ENCODE measurements around the gene SHE.
"Not testable (repeated sequence)": the region's sequence is repeated elsewhere in the genome, so short reads cannot be mapped to it uniquely, and the experiment has no call there.

SHE gene

DNA sequence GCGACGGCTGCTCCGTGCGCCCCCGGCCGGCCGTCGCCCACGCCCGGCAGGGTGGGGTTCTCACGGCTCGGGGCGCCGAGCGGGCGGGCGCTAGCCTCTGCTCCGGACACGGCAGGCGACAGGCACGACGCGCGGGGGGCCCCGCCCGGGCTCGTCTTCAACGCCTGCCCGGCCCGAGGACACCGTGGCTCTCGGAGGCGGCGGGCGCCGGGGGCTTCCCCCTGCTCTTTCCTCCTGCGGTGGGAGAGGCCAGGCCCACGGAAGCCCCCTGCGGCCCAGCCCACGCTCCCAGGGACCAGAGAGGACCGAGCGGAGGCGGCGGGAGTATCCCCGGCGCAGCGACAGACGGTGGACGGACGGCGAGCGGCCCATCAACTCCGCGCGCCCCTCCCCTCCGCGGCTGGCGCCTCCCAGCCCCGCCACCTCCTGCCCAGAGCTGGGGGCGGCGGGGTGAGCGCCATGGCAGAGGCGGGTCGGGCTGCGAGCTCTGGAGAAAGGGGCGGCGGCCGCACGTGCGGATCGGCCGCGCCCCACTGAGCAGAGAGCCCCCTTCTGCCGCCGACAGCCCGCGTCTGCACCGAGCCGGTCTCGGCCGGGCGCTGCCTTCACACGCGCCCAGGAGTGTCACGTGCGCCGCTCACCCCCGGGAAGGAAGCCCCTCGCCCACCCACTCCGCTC, at the start of gene SHE, which contains the start of gene TDRD10:
Gene SHE, minus strand, starts transcription at position 347 of the 678 bp plus-strand sequence. CDS start 386 bp downstream, outside the sequence.
Gene TDRD10, plus strand, starts transcription at position 154 of the 678 bp plus-strand sequence. CDS start 4,685 bp downstream, outside the sequence.
- DNase-seq, result no peak

DNA sequence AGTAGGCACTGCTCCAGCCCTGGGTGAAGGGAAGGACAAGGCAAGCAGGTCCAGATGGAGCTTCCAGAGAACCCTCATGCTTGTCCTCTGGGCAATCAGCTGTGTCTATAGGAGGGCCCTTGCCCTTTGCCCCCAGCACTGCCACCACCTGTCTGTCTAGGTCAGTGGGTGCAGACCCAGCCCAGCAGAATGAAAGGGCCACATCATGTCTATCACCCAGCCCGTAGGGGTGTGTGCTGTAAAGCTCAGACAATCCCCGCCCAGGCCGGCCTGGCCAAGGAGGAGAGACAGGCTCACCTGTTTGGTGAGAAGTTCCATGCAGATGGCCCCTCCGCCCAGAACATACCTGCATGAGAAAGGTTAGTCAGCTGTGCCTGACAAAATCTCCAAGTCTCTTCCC, 49.3 kb upstream of the SHE start:
- DNase-seq, result no peak

GRCh38 chr1:154550657-154551056, 48.4 kb upstream of the SHE start:
- no peak for DNase-seq

DNA sequence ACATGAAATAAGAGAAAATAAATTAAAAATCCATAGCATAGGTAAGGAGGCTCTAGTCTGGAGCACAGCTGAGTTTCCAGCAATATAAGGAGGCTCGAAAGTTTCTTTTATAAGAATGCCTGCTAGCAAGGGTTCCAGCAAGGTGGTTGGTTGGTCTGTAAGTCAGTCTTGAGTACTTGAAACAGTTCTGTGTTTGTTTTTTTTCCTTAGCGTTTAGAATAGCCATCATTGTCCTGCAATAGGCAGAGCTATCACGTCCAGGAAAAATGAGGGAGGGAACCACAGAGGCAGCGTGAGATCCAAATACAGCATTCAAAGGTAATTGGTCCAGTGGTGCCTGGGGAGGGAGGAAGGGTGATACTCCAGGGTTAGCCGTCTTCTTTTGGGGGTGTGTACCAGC, 47.9 kb upstream of the SHE start:
- DNase-seq, result no peak

GRCh38 chr1:154549202-154549770, 47.1 kb upstream of the SHE start:
- no peak for DNase-seq

GRCh38 chr1:154548028-154548427, 45.8 kb upstream of the SHE start:
- no peak for DNase-seq

DNA sequence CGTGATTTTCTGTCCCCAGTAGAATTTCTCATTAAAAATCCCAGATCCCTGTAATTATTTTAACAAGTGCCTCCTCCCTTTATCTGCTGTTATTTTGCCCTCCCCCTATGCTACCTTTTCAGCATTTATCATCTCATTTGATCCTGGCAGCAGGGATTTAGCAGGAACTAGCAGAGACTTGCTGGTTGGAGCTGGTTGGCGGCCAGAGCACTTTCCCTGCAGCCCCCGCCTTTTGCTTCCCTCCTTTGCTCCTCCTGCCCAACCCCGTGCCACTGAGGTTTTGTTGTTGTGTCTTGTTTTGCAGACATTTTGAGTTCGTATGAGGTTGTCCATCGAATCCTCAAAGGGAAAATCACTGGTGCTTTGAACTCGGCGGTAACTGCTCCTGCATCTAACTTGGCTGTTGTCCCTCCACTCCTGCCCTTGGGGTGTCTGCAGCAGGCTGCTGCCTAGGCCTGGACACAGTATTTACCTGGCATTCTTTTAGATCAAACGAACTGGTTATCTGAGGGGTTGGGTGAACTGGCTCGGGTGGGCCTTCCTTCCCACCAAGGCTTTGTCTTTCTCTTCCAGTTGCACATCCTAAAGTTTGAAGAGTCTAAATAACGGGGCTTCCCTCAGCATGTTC, 45.0 kb upstream of the SHE start:
- no peak for DNase-seq

GRCh38 chr1:154546264-154547063, 44.3 kb upstream of the SHE start:
- peak; percentile 72 for DNase-seq

- no peak for DNase-seq
Measured at GRCh38 chr1:154541231-154541630, 39.0 kb upstream of the SHE start.

GRCh38 chr1:154539486-154540483, 37.6 kb upstream of the SHE start:
- no peak for DNase-seq

GRCh38 chr1:154536570-154536969, 34.4 kb upstream of the SHE start:
- no peak for DNase-seq

GRCh38 chr1:154533952-154534844, 32.0 kb upstream of the SHE start:
- DNase-seq, result no peak

- DNase-seq, result not testable (repeated sequence)
Measured at GRCh38 chr1:154531950-154532349, 29.7 kb upstream of the SHE start.

GRCh38 chr1:154529308-154529707, 27.1 kb upstream of the SHE start:
- no peak for DNase-seq

DNA sequence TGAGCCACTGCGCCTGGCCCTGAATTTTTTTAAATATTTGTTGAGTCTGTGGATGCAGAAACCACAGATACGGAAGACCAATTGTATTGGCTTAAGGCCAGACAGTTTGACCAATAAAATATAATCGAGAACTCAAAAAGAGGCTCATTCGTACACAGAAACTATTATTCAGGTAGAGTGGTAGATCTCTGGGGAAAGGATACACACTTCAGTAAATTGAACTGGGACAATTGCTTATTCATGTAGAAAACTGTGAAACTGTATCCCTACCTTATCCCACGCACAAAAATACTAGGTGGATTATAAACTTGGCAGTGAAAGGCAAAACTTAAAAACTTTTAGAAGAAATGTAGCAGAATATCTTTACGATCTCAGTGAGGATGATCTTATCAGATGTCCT, 25.0 kb upstream of the SHE start:
- no peak for DNase-seq

DNA sequence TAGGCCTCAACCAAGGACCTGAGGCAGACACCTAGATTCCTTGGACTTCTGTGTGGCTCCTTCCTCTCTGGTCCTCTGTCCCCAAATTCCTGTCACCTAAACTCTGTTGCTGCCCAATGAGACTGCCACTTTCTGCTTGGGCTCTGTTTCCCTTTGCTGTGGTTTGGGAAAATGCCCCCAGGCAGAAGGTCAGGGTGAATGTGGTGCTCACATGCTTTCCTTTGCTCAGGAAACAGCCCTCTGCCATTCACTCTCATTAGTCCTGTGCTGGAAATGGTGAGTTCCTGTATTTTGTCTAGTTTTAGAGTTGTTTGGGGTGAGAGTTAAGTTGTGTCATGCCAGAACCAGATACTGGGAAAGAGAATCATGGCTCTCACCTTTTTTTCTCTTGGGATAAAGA, 22.7 kb upstream of the SHE start:
- DNase-seq, result no peak

DNA sequence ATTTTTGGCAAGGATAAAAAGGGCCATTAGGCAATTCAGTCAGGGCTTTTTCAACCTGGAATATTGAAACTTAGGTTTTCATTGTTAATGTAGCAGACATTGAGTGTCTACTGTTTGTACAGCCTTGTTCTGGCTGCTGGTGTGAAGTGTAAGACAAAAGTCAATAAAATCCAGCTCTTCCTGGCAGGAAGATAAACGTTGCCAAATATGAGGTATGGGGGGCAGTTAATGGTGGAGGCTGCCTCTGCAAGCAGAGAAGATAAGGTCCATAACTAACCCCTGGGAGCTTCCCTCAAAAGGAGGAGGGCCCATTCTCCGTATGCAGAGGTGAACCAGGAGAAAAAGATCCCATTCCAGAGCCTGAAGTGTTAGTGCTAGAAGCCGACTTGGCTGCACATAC, 19.5 kb upstream of the SHE start:
- no peak for DNase-seq

GRCh38 chr1:154520333-154520732, 18.1 kb upstream of the SHE start:
- DNase-seq, result no peak

DNA sequence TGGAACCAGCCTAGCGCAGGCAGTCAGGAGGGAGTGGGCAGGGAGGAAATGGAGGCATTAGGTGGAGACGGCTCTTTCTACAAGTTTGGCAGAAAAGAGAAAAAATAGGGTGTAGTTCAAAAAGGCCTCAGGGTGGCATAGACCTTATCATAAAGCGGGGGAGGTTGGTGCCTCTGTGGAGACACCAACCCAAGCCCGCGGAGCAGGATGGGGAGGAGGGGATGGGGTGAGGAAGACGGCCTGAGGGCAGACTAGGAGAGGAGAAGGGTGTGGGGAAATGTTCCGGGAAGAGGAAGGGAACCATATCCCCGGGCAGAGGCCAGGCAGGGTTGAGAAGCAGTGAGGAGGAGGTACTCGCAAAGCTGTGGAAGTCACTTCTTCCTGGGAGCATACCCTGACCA, 17.4 kb upstream of the SHE start:
- DNase-seq, result no peak

DNA sequence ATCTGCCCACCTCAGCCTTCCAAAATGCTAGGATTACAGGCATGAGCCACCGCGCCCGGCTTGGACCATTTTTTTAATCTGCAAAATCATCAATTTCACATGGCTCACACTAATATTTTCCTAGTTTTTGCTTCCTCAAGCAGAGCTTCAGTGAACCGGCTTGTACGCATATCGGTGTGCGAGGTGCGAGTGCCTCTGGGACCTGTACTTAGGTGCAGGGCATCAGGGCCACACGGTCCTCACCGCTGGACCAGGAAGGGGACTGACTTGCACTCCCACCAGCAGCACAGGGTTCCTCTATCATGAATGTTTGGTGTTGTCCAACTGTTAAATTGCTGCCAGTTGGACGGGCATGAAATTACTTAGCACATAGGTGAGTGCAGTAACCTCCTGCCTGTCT, 15.4 kb upstream of the SHE start:
- DNase-seq, result no peak

- DNase-seq, result no peak
Measured at GRCh38 chr1:154514066-154514553, 11.9 kb upstream of the SHE start.

Measured in activated CD4-positive, alpha-beta T cell treated with anti-CD3 and anti-CD28 coated beads, Interleukin-2, Interleukin-6, amounts not matched to agents 100 ng/mL and 50 ng/mL, durations not matched to agents 16 hours and 8 hours (primary cell).